ENCODE data around the gene ACOT12. TPM values are rescaled to one million over a fixed set of nuclear protein-coding genes. Genes with fewer than 3 reads are reported as not detected.

ACOT12 gene
- total RNA-seq, 1 experiment from 2014 or later, result not detected

GRCh38 chr5:81402192-81402930 is 8.4 kb upstream of the ACOT12 start:
- no peak overlapping the region for H4K91ac ChIP-seq (ENCODE audit: insufficient read length, low read depth, low read length)
- no peaks in the 10 kb centered on the region for H4K20me1 ChIP-seq (ENCODE audit: control insufficient read depth, insufficient read depth, insufficient read length)
- TF ChIP-seq CTCF (conservative IDR thresholded peaks at IDR 0.05), result no peak
- no peaks in the 10 kb centered on the region for H3K27me3 ChIP-seq (ENCODE audit: insufficient read depth, low read length)
- no peak overlapping the region for H3K56ac ChIP-seq (ENCODE audit: insufficient read length, low read depth, low read length)
- no peak overlapping the region for H3K4ac ChIP-seq (ENCODE audit: low read depth, low read length)
- no peaks in the 10 kb centered on the region for H3K4me1 ChIP-seq (ENCODE audit: insufficient read depth, low read length)
- no peak overlapping the region for H2BK120ac ChIP-seq (ENCODE audit: low read depth, low read length, poor library complexity, severe bottlenecking)
- 0 out of 4 replicates have a peak, but pooled peaks cover 0 to 3% of the 10 kb centered on the region in 2 experiments for H3K4me1 Mint-ChIP-seq
- no peaks in the 10 kb centered on the region for H3K9me3 Mint-ChIP-seq
- H3K79me1 ChIP-seq (ENCODE audit: insufficient read depth, low read depth, low read length, poor library complexity, severe bottlenecking), result no peaks in the 10 kb centered on the region
- H3K36me3 Mint-ChIP-seq (ENCODE audit: insufficient read depth in 1 of 3, low read depth in 3 of 3), result no peaks in the 10 kb centered on the region
- no peak overlapping the region for H2AK5ac ChIP-seq (ENCODE audit: insufficient read length, low read length)
- no peak overlapping the region for H3K4me2 ChIP-seq (ENCODE audit: insufficient read depth, insufficient read length, low read length)
- H3K4me3 Mint-ChIP-seq, result no peak overlapping the region
- H3K9me3 ChIP-seq (ENCODE audit: control insufficient read depth, low read depth, low read length), result no peaks in the 10 kb centered on the region
- H2BK15ac ChIP-seq (ENCODE audit: low read depth, low read length), result no peak overlapping the region
- H3K79me2 ChIP-seq (ENCODE audit: insufficient read depth, low read length), result no peaks in the 10 kb centered on the region
- no peak overlapping the region for H4K8ac ChIP-seq (replicated peaks; ENCODE audit: insufficient read length, low read depth, low read length)
- no peaks in the 10 kb centered on the region for H3K23me2 ChIP-seq (ENCODE audit: insufficient read length, low read depth, low read length, poor library complexity, severe bottlenecking)
- H2BK5ac ChIP-seq (ENCODE audit: insufficient read length, low read length), result no peak overlapping the region
- H2BK12ac ChIP-seq (ENCODE audit: insufficient read length, low read depth, low read length), result no peak overlapping the region
- H3K27ac ChIP-seq (ENCODE audit: insufficient read length, low read depth, low read length), result no peak overlapping the region
- no peak overlapping the region for H3K9ac ChIP-seq (ENCODE audit: extremely low read depth, insufficient read length, low read length)
- no peak for DNase-seq
- WGBS (ENCODE audit: extremely low coverage, insufficient read length, low lambda C conversion rate), result no CpG with 5 or more reads among the region's 2 CpGs
- H2AFZ ChIP-seq (ENCODE audit: low read length), result no peak overlapping the region
- no peak overlapping the region for H3K23ac ChIP-seq (ENCODE audit: insufficient read length, low read depth, low read length)
- H4K5ac ChIP-seq (ENCODE audit: insufficient read length, low read depth, low read length), result no peak overlapping the region
- H3K18ac ChIP-seq (ENCODE audit: insufficient read length, low read depth, low read length), result no peak overlapping the region
- peaks cover 1% of the 10 kb centered on the region; the same call in 1 of the 2 replicates for H3K27me3 Mint-ChIP-seq (ENCODE audit: low read depth)
- H3T11ph ChIP-seq (ENCODE audit: low read length), result no peak overlapping the region
- no peak overlapping the region; a peak in 1 of 7 replicates for H3K27ac Mint-ChIP-seq
- no peak overlapping the region for H3K14ac ChIP-seq (ENCODE audit: insufficient read depth, low read length)
- no peak overlapping the region for H2BK20ac ChIP-seq (ENCODE audit: low read depth, low read length, poor library complexity, severe bottlenecking)

Measured in H9 (cell line).